ENCODE results near the gene KRTAP5-3. TPM values are rescaled to one million over a fixed set of nuclear protein-coding genes. Genes with fewer than 3 reads are reported as not detected.
"Not testable (repeated sequence)": the region's sequence is repeated elsewhere in the genome, so short reads cannot be mapped to it uniquely, and the experiment has no call there.

KRTAP5-3 gene
- polyA plus RNA-seq, 2 of the 4 experiments (the other 2 are of a cell fraction): not detected

DNA sequence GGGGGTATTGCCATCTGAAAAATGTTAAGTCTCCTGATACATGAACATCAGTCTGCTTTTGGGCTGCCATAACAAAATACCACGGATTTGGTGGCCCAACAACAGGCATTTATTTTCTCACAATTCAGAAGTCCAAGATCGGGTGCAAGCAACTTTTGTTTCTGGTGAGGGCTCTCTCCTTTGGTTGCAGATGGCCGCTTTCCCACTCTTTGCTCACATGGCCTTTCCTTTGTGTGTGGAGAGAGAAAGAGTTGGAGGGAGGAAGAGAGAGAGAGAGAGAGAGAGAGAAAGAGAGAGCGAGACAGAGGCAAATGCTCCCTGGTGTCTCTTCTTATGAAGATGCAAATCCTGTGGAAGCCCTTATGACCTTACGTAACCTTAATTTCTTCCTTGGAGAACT is 7.6 kb downstream of the KRTAP5-3 start:
- H3K27ac ChIP-seq: no peak overlapping the region
- no peak for FAIRE-seq
- POLR2A ChIA-PET: no interaction called here
- TF ChIP-seq HOXB13 (CRISPR knock-in tag; IDR thresholded peaks at IDR 0.05; ENCODE audit: low read depth) (no peak), ZC3H11A (IDR thresholded peaks at IDR 0.05) (no peak), CHD2 (IDR thresholded peaks at IDR 0.05; ENCODE audit: low read length, partially characterized antibody) (no peak), HOXA7 (CRISPR knock-in tag; IDR thresholded peaks at IDR 0.05) (no peak), NPAS2 (CRISPR knock-in tag; IDR thresholded peaks at IDR 0.05; ENCODE audit: borderline replicate concordance) (no peak), KDM1A (IDR thresholded peaks at IDR 0.05; ENCODE audit: low read depth) (no peak), RFX5 (IDR thresholded peaks at IDR 0.05) (no peak), HDAC2 (IDR thresholded peaks at IDR 0.05) (no peak), JUN (IDR thresholded peaks at IDR 0.05) (no peak), EHMT2 (IDR thresholded peaks at IDR 0.05; ENCODE audit: low read depth) (no peak), ZFP36 (IDR thresholded peaks at IDR 0.05; ENCODE audit: borderline replicate concordance, partially characterized antibody) (no peak), POLR2A (IDR thresholded peaks at IDR 0.05; ENCODE audit: low read length) (no peak), EP300 (IDR thresholded peaks at IDR 0.05) (no peak)
- TF ChIP-seq, protein P1, sequence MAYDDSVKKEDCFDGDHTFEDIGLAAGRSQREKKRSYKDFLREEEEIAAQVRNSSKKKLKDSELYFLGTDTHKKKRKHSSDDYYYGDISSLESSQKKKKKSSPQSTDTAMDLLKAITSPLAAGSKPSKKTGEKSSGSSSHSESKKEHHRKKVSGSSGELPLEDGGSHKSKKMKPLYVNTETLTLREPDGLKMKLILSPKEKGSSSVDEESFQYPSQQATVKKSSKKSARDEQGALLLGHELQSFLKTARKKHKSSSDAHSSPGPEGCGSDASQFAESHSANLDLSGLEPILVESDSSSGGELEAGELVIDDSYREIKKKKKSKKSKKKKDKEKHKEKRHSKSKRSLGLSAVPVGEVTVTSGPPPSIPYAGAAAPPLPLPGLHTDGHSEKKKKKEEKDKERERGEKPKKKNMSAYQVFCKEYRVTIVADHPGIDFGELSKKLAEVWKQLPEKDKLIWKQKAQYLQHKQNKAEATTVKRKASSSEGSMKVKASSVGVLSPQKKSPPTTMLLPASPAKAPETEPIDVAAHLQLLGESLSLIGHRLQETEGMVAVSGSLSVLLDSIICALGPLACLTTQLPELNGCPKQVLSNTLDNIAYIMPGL (CRISPR knock-in tag; IDR thresholded peaks at IDR 0.05; ENCODE audit: borderline replicate concordance): no peak
- TF ChIP-seq, protein P2, sequence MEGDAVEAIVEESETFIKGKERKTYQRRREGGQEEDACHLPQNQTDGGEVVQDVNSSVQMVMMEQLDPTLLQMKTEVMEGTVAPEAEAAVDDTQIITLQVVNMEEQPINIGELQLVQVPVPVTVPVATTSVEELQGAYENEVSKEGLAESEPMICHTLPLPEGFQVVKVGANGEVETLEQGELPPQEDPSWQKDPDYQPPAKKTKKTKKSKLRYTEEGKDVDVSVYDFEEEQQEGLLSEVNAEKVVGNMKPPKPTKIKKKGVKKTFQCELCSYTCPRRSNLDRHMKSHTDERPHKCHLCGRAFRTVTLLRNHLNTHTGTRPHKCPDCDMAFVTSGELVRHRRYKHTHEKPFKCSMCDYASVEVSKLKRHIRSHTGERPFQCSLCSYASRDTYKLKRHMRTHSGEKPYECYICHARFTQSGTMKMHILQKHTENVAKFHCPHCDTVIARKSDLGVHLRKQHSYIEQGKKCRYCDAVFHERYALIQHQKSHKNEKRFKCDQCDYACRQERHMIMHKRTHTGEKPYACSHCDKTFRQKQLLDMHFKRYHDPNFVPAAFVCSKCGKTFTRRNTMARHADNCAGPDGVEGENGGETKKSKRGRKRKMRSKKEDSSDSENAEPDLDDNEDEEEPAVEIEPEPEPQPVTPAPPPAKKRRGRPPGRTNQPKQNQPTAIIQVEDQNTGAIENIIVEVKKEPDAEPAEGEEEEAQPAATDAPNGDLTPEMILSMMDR (IDR thresholded peaks at IDR 0.05): no peak
- TF ChIP-seq, protein P3, sequence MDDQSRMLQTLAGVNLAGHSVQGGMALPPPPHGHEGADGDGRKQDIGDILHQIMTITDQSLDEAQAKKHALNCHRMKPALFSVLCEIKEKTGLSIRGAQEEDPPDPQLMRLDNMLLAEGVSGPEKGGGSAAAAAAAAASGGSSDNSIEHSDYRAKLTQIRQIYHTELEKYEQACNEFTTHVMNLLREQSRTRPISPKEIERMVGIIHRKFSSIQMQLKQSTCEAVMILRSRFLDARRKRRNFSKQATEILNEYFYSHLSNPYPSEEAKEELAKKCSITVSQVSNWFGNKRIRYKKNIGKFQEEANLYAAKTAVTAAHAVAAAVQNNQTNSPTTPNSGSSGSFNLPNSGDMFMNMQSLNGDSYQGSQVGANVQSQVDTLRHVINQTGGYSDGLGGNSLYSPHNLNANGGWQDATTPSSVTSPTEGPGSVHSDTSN (IDR thresholded peaks at IDR 0.05): no peak
- no peaks in the 10 kb centered on the region for H3K4me1 ChIP-seq
- H3K4me3 ChIP-seq: no peak overlapping the region
- WGBS (ENCODE audit: missing lambda C conversion rate): 29% methylated on average over 5 of the region's 5 CpGs
- H3K4me2 ChIP-seq: no peak overlapping the region
- no peak for ATAC-seq
- DNase-seq (ENCODE audit: low read depth in 1 of 2, low spot score in 1 of 2): no peak
- CTCF ChIA-PET: interaction anchor here (0.6 to 0.7 kb wide), 2 partner anchors 184 to 559 kb away, joined by 3 to 8 read pairs; no protein-coding TSS in a partner anchor
- H3K9me3 ChIP-seq: no peaks in the 10 kb centered on the region

DNA sequence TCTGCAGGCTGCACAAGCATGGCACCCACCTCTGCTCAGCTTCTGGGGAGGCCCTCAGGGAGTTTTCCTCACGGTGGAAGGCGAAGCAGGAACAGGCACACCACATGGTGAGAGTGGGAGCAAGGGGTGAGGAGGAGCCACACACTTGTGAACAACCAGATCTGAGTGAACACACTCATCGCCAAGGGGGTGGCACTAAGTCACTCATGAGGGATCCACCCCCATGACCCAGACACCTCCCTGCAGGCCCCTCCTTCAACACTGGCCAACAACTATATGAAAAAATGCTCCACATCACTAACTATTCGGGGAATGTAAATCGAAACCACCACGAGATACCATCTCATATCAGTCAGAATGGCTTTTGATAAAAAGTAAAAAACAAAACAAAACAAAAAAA is 9.4 kb downstream of the KRTAP5-3 start:
- ATAC-seq (no peak), FAIRE-seq (no peak), DNase-seq (ENCODE audit: low read depth in 1 of 2, low spot score in 1 of 2) (no peak)
- 14% methylated on average over 6 of the region's 6 CpGs for WGBS (ENCODE audit: missing lambda C conversion rate)
- Histone ChIP-seq H3K27ac (no peak overlapping the region), H3K4me3 (no peak overlapping the region), H3K9me3 (no peaks in the 10 kb centered on the region), H3K4me1 (no peaks in the 10 kb centered on the region), H3K4me2 (no peak overlapping the region)
- ChIA-PET CTCF (interaction anchor here (1.0 to 5.8 kb wide), 6 partner anchors 9 to 52 kb away, joined by 3 to 48 read pairs (median 4); no protein-coding TSS in a partner anchor), POLR2A (no interaction called here)
- TF ChIP-seq FOSB (CRISPR knock-in tag; IDR thresholded peaks at IDR 0.05) (no peak), ZSCAN20 (CRISPR knock-in tag; IDR thresholded peaks at IDR 0.05) (no peak), JUNB (IDR thresholded peaks at IDR 0.05) (no peak)

DNA sequence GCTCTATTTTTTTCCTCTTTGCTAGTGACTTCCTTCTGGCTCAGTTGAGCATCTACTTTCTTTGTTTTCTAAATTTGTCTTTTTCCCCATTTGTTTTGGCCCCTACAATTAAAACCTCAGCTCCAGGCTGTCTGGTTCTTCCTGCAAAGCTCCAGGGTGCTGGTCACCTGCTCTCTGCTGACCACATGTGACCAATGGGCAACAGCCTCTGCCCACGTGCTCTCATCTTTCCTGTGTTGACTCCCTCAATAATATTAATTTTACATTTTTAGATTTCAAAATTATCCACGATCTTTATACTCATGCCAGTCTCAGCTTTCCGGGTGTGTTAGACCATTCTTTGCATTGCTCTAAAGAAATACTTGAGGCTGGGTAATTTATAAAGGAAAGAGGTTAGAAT is 9.9 kb downstream of the KRTAP5-3 start:
- CTCF ChIA-PET: interaction anchor here (0.7 to 5.8 kb wide), 9 partner anchors 8 to 94 kb away, joined by 3 to 48 read pairs (median 4); no protein-coding TSS in a partner anchor
- DNase-seq (ENCODE audit: low read depth in 1 of 2, low spot score in 1 of 2); POLR2A ChIA-PET; H3K4me3 ChIP-seq; H3K4me2 ChIP-seq; ATAC-seq; H3K27ac ChIP-seq; H3K9me3 ChIP-seq; H3K4me1 ChIP-seq; FAIRE-seq: not testable (repeated sequence)
- 6% methylated on average over 3 of the region's 3 CpGs for WGBS (ENCODE audit: missing lambda C conversion rate)

Measured in A549 (cell line).